HG03469 (cell line): Measurements from ENCODE around the gene GRK6.
"Not testable (repeated sequence)": the region's sequence is repeated elsewhere in the genome, so short reads cannot be mapped to it uniquely, and the experiment has no call there.

Experiments used
- ATAC-seq: cut with Tn5 transposase; IDR thresholded peaks from one replicate; pipeline ENCODE4 v1.9.1; 2021; ENCODE audit warnings: mild to moderate bottlenecking, moderate library complexity, moderate number of reproducible peaks; ENCODE audit not compliant: unreplicated experiment

The GRK6 gene

DNA sequence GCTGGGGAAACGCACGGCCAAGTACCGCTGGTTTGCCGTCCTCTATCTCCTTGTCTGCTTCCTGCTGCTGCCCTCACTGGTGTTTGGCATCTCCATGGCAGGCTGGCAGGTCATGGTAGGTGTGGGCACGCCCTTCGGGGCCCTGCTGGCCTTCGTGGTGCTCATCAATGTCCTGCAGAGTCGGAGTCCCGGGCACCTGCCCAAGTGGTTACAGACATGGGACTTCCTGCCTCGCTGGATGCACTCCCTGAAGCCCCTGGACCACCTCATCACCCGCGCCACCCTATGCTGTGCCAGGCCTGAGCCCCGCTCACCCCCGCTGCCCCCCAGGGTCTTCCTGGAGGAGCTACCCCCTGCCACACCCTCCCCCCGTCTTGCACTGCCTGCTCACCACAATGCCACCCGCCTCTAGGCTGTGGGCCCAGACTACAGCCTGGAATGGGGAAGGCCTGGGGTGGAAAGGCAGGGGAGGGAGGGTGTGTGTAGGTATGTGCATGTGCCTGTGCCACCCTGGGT lies 28.5 kb upstream of the GRK6 start:
- no peak for ATAC-seq

DNA sequence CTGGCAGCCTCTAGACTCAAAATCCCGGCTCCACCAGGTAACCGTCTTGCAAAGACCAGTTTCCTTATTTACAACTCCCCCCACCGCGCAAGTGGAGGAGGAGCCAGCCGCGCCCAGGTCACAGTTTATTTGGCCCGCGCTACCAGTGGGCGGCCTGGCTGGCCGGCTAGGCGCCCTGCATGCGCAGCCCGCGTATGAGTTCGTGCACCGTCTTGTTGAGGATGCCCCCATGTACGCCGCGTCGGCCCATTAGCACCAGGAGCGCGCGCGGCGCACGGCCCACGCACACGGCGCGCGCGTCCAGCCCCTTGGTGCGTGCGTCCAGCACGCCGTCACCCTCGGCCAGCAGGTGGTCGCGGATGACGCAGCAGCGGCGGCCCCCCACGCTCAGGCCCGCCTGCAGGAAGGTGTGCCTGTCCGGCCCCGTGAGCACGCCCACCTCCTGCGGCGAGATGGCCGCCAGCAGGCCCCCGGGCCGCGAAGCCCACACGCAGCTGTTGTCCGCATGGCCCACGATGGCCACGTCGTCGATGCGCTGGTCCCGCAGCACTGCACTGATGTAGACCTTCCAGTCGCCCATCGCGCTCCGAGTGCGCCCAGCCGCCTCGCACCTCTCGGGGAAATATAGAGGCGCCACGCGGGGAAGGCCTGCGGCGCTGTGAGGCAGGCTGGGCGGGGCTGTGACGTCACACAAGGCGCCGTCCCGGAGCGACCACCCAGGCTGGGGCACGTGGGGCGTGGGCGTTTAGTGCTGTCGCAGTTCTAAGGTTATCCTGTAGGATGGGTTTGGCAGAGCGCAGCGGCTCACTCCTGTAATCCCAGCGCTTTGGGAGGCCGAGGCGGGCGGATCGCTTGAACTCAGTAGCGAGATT lies 26.2 kb upstream of the GRK6 start, which contains the start of gene PFN3:
Gene PFN3, minus strand, starts transcription at position 665 of the 872 bp plus-strand sequence. Its CDS starts 85 bp downstream, at position 580.
- no peak for ATAC-seq

DNA sequence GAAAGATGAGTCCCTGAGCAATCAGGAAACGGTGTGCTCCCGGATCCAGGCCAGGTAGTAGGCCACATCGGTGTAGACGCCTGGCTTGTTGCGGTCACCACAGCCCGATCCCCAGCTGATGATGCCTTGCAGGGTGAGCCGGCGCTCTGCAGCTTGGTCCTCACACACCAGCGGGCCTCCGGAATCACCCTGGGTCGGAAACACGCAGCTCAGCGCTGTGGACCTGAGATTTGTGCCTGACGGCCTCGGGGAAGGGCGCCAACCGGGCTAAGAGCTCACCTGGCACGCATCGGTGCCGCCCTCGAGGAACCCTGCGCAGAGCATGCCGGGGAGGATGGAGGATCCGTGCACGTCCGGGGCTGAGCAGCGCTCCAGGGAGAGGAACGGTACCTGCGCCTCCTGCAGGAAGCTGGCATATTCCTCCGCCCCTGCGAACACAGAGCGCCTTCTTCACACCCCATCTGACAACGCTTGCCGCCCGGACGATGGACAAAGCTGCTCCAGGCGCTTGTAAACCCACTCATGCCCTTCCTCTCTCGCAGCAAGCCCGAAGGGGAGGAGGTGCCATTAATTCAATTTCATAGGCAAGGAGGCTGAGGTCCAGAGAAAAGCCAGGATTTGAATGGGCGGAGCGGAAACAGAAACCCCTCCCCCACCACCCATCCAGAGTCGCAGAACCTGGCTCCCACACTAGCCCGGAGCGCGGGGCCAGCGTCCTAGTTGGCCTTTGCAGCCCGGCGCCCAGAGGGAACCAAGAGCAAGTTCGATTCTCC lies 24.0 kb upstream of the GRK6 start:
- ATAC-seq = no peak

DNA sequence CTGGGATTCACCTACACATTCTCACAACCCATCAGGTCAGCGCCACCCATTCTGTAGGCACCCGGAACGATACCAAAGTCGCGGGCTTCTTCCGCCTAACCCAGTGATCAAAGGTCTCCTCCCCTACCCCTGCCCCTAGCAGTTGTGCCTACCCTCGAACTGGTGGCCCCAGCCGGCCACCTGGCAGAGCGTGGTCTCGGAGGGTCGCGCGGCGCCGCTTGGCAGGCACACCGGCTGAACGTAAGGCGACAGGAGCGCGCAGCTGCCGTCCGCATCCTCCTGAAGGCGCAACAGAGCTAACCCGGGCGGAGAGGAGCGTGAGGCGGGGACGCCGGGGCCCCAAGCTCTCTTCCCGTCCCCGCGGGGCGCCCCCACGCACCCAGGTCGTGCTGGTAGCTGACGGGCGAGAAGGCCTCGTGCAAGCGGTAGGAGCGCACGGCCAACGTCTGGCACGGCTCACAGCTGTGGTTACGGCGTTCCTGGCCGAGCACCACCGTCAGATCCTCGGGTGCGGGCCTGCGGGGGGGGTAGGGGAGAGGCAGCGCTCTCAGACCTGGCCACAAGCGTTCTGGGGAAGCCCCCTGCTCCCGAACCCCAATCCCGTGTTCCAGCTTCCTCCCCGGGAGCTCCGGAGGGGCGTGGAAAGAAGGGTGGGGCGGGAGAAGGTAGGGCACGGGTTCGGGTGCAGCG lies 23.2 kb upstream of the GRK6 start:
- peak; percentile 3 for ATAC-seq

DNA sequence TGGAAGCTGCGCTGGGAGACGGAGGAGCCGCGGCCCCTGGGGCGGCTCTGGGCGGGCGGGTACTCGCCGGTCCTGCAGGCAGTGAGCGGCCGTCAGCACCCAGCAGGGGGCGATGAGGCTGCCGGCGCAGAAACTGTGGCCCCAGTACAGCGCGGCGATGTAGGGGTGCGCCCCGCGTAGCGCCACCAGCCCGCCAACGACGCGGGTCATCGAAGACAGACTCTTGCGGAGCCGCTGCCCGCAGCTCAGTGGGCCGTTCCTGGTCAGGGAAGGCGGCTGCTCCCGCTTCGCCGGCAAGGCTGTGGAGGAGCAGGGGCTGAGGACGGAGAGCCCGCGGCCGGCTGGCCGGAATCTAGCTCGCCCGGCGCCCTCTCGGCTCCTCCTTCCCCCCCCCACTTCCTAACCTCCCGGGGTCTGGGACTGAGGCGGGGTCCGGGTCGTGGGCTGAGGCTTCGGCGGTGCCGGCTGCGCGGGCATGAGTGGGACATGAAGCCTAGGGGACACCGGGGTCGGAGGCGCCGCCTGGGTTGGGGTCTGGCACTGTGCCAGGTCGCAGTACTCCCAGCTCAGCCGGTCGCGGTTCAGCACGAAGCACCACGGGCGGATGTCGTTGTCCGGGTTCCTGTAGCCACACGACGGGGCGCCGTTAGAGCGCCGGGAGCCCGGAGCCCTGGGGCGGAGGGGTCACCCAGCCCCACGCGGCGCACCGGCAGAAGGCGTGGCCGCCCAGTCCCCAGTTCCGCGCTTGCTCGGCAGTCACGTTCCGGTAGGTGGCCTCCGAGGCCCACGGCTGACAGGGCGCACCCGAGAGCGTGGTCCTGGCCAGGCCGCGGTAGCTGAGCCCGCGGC lies 22.5 kb upstream of the GRK6 start:
- ATAC-seq = peak; percentile 35

DNA sequence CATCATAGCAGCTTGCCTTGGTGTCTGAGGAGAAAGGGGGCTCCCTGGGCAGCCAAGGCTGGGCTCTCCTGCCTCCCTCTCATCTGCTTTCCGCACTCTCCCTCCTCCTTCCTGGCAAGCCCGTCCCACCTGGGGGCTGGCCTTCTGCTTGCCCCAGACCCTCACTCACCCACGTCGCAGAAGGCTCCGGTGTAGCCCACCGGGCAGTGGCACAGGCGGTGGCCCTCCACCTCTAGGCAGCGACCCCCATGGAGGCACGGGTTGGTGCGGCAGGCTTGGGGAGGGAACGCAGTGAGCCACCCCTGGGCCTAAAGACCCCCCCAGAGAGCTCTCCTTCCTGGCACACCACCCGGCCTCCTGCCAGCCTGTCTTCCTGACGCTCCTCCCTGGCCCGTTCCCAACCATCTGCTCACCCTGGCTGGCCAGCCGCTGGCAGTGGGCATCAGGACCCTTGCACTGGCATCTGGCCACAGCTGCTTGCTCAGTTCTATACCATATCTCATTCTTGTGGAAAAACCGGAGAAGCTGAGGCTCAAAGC lies 21.8 kb upstream of the GRK6 start:
- ATAC-seq = no peak

DNA sequence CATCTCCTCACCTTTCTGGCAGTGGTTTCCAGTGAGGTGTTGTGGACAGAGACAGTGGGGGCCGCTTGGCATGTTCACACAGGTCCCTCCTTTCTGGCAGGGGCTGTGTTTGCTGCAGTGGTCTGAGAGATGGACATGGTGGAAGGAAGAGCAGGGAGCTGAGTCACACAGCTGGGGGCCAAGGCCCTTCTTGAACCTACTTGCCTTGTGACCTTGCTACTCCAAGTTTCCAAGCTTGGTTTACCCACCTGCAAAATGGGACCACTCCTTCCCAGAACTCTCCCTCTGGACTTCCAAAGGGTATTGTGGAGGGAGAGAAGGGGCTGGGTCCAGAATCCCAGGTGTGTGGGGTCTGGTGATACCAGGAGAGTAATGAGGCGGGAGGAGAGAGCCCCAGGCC lies 21.2 kb upstream of the GRK6 start:
- ATAC-seq = no peak

DNA sequence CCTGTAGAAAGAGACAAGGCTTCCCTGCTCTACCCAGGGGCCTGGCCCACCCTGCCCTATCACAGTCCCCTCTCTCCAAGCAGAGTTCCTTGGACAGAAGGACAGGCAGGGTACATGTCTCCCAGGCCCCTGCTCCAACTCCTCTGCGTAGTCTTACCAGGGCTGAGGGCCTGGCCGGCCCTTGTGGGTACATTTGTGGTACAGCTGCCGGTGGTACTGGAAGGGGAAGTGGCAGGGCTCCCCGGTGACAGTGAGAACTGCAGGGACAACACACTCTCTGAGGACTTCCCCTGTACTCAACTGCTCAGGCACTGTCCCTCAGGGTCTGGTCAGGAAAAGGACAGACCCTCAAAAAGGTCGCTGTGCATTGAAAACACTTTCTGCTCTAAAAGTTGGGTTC lies 20.7 kb upstream of the GRK6 start:
- no peak for ATAC-seq

DNA sequence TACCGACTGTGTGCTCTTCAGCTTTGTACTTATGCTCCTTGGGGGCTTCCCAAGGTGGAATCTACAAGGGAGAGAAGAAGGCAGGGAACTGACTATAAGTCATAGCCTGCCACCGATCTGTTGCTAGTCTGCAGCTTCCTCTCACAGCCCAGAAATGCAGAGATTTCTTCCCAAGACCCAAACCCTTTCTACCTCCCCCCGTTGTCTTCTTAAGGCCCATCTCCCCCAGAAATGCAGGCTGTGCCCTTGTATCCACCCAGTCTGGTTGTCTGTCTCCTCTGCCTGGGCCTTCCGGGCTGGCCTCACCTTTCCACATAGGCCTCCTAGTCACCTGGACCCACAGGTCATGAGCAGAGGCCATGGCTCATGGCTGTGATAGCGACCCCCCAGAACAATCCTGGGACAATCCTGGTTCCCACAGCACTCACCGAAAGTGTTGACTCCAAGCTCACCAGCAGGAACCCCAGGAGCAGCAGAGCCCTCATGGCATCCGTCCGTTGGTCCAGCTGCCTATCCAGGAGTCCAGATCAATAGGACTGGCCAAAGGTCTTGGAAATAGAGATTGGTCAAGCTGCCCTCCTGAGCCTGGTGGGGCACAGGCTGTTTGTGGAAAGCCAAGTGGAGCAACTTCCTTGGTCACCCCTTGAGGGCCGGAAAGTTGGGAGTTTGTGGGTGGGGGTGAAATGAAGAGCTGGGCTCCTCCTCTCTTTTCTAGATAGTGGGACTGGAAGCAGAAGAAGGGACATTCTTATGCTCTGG lies 17.3 kb upstream of the GRK6 start, which contains the start of gene F12:
Gene F12, minus strand, starts transcription at position 522 of the 759 bp plus-strand sequence. Its CDS starts 37 bp downstream, at position 485.
- ATAC-seq = no peak

DNA sequence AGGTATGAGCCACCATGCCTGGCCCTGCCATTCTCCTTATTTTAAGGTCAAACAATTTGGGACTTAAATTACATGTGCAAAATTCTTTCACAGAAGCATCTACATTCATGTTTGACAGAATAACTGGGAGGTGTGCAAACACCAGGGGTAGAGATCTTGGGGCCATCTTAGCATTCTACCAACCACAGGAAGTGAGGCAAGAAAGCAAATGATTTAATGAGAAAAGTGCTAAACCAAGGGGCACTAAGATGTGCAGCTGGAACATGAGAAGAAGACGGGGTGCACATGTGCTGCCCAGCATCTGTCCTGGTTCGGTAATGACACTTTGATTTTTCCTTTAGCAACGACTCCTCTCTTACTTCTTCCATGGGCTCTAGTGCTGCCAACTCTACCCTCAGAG lies 15.9 kb upstream of the GRK6 start:
- no peak for ATAC-seq

DNA sequence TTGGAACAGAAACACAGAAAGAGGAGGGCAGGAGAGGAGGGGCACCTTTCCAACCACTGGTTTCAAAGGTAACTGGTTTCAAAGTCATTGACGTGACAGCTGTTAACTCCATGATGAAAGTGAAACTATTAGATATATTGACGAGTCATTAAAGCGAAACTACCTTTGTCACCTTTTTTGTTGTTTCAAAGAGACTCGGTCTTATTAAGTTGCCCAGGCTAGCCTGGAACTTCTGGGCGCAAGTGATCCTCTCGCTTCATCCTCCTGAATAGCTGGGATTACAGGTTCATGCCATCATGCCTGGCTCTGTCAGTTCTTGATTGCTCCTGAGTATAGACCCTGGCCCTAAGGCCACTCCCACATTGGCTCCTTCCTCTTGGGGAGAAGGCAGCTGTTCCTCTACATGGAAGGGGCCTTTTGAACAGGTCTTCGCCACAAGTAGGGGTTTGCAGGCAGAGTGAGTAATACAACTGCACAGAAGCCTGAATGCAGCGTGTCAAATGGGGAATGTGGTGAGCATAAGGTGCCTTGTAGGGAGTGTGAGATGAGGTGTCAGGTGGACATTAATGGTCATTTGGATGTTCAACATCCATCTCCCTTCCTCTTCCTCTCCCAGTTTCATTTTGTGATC lies 13.8 kb upstream of the GRK6 start:
- no peak for ATAC-seq

DNA sequence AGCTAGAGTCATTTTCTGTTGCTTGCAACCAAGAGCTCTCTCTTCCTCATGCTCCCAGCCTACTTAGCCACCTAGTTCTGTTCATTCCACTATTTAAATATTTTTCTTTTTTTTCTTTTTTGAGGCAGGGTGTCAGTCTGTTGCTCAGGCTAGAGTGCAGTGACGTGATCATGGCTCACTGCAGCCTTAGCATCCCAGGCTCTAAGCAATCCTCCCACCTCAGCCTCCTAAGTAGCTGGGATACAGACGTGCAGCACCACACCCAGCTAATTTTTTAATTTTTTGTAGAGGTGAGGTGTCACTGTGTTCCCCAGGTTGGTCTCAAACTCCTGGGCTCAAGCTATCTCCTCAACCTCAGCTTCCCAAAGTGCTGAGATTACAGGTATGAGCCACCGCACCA lies 12.0 kb upstream of the GRK6 start:
- no peak for ATAC-seq

DNA sequence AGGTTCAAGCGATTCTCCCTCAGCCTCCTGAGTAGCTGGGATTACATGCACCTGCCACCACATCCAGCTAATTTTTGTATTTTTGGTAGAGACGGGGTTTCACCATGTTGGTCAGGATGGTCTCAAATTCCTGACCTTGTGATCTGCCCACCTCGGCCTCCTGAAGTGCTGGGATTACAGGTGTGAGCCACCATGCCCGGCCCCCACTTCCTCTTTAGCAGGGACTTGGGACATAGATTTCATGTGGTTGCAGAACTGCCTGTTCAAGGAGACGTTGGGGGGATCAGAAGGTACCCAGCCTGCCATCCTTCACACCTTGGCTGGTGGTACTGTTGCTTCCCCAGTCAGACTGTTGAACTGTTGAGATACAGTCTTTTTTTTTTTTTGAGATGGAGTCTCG lies 9.4 kb upstream of the GRK6 start:
- ATAC-seq = not testable (repeated sequence)

DNA sequence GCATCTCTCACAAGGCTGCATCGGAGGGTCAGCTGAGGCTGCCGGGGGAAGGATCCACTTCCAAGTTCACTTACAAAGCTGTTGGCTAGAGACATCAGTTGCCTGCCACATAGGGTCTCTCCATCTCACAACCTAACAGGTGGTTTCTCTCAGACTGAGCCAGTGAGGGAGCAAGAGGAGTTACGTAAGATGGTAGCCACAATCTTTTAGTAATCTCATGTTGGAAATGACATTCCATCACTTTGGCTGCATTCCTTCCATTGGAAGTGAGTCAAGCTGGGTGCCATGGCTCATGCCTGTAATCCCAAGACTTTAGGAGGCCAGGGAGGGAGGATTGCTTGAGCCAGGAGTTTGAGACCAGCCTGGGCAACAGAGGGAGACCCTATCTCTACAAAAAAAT lies 7.4 kb upstream of the GRK6 start:
- ATAC-seq = no peak

DNA sequence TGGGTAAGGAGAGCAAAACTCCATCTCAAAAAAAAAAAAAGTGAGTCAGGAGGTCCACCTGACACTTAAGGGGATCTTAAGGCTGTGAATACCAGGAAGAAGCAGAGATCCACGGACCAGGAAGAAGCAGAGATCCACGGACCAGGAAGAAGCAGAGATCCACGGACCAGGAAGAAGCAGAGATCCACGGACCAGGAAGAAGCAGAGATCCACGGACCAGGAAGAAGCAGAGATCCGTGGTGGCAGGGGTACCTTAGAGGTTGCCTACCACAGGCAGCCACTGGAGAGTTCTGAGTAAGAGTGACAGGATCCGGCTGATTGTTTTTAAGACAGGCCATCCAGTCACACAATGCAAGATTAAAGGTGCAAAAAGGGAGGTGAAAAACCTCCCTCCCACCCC lies 6.0 kb upstream of the GRK6 start:
- ATAC-seq = not testable (repeated sequence)

DNA sequence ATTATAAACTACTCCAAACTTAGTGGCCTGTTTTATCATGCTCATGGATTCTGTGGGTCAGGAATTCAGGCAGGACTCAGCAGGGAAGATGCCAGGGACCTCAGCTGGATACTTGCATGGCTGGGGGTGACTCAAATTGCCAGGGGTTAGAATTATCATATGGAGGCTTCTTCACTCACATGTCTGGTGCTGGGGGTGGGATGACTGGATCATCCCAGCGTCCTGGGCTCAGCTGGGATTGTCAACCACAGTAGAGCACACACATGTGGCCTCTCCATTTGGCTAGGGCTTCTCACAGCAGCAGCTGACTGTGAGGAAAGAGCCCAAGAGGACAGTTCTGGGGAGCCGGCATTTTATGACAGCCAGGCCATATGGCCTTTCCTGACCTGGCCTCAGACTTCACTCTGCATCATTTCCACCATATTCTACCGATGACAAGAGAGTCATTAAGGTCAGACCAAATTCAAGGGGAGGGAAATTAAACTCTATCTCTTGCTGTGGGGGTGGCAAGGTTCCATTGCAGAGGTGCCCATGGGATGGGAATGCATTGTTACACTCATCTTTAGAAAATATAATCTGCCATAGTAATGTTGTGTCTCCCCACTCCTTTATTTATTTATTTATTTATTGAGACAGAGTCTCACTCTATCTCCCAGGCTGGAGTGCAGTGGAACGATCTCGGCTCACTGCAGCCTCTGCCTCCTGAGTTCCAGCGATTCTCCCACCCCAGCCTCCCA lies 5.2 kb upstream of the GRK6 start:
- no peak for ATAC-seq

DNA sequence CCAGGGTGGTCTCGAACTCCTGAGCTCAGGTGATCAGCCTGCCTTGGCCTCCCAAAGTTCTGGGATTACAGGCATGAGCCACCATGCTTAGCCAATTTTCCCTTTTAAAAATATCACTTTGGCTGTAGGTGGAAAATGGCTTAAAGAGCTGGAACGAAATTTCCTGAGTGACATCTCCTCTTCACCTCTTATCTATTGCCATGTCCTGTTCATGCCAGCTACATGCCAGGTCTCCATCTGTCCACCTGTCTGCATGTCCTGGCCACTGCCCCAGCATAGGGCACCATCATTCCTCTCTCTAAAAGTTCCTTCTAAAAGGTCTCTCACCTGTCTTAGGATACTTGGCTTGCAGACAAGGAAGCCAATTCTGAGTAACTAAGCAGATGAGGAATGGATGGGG lies 2.8 kb upstream of the GRK6 start:
- ATAC-seq = no peak

DNA sequence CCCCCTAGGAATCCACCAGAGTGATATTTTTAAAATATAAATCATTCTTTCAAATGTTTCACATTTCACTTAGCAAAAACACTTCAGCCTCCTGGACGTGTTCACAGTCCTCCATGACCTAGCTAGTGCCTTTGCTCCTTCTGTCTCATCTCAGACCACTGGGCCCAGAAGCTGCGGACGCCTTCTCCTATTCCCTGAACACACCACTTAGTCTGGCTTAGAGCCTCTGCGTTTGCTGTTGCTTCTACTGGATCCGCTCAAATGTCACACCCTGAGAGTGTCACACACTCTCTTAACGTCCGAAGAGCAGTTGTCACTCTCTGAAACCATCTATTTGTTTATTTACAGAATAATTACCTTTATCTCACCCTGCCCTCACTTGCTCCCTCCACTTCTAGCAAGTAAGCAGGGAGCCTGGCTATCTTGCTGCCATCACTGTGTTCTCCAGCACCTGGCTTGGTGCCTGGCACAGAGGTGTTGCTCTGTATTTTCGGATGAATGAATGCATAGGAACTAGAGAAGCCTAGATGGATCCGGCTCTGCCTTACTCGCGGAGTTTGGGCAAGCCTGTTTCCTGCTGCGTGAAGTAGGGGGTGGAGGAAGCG lies 1.2 kb upstream of the GRK6 start:
- no peak for ATAC-seq
